Stimulated activated CD4-positive, alpha-beta T cell treated with anti-CD3 and anti-CD28 coated beads, Interleukin-2, amount 100 ng/mL, for 4 hours (primary cell): Measurements from ENCODE around the gene REELD1.
A peak's percentile ranks its signal among the peaks of the same experiment; 100 is the strongest.

Experiments
- DNase-seq: peaks from one replicate; pipeline ENCODE4 v3.0.0-alpha.2; 2020; ENCODE audit warnings: low read depth

The REELD1 gene

GRCh38 chr4:146224326-146224966 lies 10.1 kb downstream of the REELD1 start:
- no peak for DNase-seq

GRCh38 chr4:146229406-146229805 lies 15.1 kb downstream of the REELD1 start:
- no peak for DNase-seq

DNA sequence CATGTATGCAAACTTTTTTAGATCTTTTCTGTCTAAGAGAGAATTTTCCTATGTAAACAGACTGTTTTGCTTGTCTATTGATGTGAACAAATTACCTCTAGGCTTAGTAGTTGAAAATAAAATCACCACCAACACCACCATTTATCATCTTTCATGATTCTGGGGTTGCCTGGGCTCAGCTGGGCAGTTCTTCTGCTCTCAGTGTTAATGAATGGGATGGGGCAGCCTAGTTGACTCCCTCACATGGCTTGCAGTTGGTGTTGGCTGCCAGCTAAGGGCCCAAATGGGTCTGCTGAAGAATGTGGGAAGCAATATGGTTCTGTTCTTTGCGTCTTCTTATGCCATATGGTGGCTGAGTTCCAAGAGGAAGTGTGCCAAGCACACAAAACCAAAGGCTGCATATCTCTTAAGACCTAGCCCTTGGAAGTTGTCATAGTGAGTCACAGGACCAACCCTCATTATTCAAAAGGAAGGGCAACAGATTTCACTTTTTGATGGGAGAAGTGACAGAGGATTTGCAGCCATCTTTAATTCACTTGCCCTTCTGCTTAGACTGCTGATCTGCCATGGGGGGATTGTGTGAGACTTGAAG lies 17.9 kb downstream of the REELD1 start:
- no peak for DNase-seq

- DNase-seq = no peak
These were observed 21.4 kb downstream of the REELD1 start for GRCh38 chr4:146235654-146236177.

- DNase-seq = no peak
These were observed 21.9 kb downstream of the REELD1 start for GRCh38 chr4:146236216-146236615.

DNA sequence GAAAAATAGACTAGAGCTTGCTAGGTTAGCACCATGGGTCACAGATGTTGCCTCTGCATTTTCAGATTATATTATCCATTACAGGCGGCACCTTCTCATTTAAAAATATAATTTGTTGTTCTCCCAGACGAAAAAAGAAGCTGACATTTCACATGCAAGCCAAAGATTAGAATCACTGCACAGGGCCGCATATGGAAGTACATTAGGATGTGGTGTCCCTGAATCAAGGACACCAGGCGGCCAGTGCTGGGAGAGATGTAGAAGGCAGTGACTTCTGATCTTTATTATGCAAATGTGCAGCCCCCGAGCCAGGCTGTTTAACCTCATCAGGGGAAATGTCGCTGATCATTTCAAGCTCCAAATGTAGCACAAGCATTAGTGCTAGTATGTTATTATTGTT lies 22.8 kb downstream of the REELD1 start:
- no peak for DNase-seq

DNA sequence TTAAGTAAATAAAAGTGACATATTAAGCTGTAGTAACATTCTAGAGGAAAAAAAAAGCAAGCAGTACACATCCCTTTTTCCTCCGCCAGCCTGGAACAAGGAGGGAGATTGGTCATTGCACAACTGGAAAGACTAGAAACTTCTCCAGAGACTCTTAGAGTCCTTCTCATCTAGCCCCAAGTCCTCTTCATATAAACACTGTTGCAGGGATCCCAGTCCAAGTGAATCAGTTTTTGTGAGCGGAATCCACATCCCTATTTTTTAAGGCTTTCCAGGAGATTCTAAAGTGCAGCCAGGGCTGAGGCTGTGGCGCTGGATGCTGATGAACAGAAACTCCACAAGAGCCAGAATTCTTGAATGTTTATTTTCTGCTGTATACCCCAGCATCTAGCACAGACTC lies 23.8 kb downstream of the REELD1 start:
- DNase-seq = no peak

- DNase-seq = peak; percentile 48
These were observed 29.0 kb downstream of the REELD1 start for GRCh38 chr4:146243141-146243882.

GRCh38 chr4:146243883-146244277 lies 29.5 kb downstream of the REELD1 start:
- no peak for DNase-seq

DNA sequence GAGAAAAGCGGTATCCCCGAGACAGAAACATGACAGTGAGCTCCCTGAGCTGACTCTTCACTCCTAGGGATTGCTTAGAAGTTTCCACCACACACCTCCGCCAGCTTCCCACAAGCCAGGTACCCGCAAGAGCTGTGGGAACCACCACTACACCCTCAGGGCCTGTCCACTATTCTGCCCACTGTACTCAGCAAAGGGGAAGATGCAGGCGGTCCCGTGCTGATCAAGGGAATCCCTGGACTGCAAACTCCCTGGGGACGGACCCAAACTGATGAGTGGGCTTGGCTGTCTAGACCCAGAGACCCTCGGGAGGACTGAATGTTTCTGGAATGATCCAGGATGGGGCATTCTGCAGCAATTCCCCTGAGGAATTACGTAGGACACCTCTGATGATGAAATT lies 30.2 kb downstream of the REELD1 start:
- DNase-seq = no peak

- no peak for DNase-seq
These were observed 30.9 kb downstream of the REELD1 start for GRCh38 chr4:146245246-146245645.

DNA sequence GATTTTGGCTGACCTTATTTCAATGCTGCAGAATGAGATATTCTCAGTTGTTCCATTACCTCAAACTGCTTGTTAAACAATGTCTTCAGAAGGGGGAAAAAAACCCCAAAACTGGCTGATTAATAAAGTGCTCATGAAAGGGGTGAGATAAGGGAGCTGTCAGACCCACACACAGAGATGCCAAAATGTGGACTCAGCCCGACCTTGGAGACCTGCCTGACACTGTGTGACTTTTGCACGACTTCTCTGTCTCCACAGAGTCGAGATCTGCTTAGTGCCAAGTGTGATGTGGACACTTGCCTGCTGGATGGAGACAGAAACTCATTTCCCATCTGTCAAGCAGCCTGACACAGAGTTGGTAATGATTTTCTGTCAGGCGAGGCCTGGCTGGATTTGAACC lies 31.5 kb downstream of the REELD1 start:
- DNase-seq = no peak

GRCh38 chr4:146246381-146246780 lies 32.0 kb downstream of the REELD1 start:
- DNase-seq = no peak

DNA sequence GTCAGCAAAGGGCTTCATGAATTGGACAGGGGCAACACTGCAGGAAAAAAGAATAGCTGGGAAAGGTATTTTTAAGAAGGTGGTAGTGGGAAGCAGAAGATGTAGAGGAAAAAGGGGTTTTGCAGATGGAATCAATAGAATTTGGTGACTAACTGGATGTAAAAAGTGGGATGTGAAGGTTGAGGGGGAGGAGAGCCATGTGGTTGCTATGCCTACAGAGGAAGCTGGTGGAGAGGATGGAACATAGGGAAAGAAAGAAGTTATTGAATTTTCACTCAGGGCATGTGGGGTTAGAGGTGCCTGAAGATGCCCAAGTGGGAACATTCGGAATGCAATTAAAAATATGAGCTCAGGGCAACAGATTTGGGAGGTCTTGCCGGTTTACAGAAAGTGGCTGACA lies 33.0 kb downstream of the REELD1 start:
- no peak for DNase-seq

DNA sequence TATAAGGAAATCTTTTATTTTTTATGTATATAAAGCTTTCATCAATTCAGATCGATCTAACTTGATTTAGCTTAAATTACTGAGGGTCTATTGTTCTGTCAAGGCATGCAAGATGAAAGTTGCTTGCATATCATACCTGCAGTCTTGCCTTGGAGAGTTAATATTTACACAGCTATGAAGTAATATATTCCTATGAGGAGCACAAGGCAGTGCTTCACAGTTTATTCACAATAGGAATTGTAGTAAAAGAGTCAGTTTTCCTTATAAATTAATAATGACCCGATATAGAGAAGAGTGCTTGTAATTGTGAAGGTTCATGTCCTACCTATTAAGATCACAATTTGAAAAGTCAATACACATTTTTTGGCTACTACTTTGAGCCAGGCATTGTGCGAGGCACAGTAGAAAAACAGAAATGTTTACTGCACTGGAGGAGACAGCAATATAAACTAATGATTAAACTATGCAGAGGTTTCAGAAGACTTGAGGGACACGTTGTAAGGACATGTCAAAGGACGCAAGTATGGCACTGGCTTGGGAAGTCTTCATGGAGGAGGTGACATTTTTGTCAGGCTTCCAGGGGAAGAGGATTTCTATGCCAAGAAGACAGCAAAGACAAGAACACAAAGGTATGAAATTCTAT lies 38.8 kb downstream of the REELD1 start:
- DNase-seq = no peak

GRCh38 chr4:146255463-146255862 lies 41.1 kb downstream of the REELD1 start:
- DNase-seq = no peak

DNA sequence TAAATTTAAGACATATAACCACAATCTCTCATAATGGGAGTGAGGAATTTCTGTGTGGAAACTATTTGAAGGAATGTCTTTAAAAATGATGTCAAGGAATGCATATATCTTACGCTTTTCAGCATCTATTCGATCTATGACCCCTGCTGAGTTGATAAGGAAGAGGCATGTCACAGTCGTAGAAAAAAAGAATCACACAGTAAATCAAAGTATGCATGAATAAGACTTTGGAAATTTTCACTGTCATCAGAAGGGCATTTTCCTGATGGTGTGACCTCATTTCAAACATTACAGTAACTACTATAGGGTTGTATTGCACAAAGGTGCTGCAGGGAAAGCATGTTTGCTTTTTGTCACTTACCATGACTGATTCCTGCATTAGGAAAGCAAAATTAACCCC lies 41.5 kb downstream of the REELD1 start:
- DNase-seq = no peak

GRCh38 chr4:146256328-146256727 lies 42.0 kb downstream of the REELD1 start:
- no peak for DNase-seq

- no peak for DNase-seq
These were observed 43.2 kb downstream of the REELD1 start for GRCh38 chr4:146257511-146257910.

- DNase-seq = no peak
These were observed 46.2 kb downstream of the REELD1 start for GRCh38 chr4:146260521-146260920.

DNA sequence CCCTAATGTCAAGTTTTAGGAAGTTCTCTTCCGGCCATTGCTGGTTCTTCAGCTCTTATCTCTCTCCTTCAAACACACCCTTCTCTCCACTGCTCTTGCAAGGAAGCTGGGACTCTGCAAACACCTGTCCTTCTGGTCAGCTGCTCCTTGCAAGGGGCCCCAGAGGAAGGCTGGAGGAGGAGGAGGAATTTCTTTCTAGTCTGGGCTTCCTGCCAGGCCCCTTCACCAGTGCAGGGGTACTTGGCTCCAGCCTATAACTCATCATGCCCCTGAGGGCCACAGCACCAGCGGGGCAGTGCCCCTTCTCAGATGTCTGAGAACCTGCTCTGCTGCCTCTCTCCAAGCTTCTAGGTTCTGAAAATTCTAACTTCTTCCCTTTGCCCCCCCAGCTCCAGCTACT lies 46.7 kb downstream of the REELD1 start:
- no peak for DNase-seq

- DNase-seq = no peak
These were observed 49.5 kb downstream of the REELD1 start for GRCh38 chr4:146263793-146264192.
